Glomerular visceral epithelial cell (primary cell): ENCODE results near the gene KRTAP5-6.

ENCODE experiments used
- DNase-seq: peaks from one replicate; pipeline ENCODE4 v3.0.0-alpha.2; 2016; ENCODE audit errors: extremely low spot score

KRTAP5-6 gene, protein sequence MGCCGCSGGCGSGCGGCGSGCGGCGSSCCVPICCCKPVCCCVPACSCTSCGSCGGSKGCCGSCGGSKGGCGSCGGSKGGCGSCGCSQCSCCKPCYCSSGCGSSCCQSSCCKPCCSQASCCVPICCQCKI

DNA sequence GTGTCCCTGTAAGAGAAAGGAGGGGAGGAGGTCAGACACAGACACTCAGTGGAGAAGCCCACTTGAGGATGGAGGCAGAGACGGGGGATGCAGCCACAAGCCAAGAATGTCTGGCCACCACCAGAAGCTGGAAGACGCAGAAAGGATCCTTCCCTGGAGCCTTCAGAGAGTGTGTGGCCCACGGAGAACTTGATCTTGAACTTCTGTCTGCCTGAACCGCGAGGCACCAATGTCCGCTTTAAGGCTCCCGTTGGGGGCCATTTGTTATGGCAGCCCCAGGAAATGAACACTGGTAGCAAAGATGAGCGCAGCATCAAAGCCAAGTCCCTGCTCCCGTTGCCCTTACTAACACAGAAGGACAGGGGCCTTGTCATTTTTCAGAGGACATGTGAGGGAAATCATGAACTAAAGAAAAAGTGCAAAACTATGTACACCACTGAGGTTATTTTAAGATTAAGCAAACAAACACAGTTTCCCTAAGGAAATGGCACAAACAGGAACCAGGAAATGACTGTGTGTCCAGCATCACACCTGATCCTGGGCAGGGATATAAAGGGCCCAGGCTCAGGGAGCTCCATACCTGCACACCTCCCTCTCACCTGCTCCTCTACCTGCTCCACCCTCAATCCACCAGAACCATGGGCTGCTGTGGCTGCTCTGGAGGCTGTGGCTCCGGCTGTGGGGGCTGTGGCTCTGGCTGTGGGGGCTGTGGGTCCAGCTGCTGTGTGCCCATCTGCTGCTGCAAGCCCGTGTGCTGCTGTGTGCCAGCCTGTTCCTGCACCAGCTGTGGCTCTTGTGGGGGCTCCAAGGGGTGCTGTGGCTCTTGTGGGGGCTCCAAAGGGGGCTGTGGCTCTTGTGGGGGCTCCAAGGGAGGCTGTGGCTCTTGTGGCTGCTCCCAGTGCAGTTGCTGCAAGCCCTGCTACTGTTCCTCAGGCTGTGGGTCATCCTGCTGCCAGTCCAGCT, at the start of gene KRTAP5-6:
TSS of gene KRTAP5-6 (plus strand) at position 588 of the 963 bp plus-strand sequence. CDS start at position 639, 51 bp downstream.
- no peak for DNase-seq

DNA sequence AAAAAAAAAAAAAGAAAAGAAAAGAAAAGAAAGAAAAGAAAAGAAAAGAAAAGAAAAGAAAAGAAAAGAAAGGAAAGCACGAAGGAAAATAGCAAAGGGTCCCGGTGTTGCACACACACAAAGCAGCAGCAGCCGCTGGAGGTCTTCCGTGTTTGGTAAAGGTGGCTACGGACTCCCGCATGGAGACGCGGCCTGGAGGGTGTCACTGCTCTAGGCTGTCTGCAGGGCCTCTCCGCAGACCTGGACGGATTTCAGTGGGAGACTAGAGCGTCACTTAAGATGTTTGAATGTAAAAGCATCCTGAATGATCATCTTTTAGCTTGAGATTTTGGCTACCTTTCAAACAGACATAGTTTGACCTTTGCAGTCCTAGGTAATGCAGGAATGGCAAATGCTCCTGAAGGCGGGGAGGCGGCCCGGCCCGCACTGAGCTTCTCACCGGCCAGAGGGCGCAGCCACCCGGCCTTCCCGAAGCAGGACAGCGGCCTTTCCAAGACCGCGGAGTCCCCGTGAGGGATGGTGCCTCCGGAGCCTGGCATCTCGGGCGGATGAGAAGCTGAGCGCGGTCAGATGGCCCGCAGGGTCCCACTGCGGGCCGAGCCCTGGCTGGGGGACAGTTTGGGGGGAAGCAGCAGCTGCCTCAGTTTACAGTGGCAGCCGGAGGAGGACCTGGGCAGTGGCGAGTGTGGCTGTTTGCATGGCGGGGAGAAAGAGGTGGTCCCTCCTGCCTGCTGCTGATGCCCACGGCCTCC, 48.9 kb upstream of the KRTAP5-6 start:
- DNase-seq = no peak

DNA sequence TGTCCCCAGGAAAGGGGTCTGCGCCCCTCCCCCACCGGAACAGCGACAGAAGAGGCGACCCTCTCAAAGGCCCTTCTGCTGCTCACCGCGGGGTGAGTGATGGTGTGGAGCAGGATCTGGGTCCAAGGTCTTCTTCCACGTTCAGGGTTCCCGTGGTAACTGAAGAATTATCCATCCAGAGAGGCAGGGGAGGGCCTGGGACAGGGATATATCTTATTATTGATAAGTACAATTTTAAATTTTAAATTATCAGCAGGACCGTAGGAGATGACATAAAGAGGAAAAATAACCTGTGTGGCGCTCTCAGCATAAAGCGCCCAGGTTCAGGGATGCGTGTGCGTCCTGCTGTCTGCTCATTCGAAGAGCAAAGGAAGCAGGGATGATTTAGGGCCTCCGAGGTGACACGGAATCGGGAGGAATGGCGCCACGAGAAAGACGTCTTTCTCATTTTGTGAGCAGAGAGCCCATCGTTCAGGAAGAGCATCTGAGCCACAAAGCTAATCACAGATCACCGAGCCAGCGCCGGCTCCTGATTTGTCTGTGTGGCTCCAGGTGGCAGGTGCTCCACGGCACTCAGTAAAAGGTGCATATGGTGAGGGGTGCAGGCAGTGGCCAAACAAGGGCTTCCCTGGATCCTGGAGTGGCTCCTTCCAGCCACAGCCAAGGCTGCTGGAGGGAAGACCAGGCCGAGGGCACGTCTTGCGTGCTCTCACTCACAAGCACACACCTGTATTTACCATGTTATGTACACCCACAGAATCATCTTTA, 48.2 kb upstream of the KRTAP5-6 start:
- no peak for DNase-seq

DNA sequence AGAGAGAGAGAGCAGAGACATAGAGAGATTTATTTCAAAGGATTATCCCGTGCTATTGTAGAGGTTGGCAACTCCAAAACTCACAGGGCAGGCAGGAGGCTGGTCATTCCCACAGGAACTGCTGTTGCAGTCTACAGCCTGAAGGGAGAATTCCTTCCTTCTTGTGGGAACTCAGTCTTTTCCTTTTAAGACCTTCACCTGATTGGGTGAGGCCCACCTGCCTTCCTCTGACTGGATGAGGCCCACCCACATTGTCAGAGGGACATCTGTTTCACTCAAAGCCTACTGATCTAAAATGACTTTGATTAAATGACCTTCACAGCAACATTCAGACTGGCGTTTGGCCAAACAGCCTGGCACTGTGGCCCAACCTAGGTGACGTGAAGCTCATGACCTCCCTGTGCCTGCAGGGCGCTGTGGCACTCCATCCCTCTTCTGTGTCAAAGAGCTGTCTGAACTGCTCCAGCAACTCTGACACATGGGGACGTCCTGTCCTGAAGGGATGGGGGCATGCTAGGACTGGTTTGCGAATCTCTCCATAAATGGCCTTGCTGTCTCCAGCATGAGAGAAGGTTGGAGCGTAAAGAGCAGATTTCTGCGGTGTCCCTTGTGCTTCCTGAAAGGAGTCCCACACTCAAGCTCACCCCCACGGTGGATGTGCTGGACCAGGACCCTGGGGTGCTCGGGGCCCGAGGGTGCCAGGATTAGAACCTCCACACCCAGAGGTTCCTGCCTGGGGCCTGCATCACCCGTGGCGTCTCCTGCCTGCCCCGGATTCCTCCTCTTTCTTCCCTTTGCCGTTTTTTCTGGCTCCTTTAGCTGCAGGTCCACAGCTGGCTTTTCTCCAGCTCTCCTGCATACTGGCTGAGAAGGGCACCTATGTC, 46.7 kb upstream of the KRTAP5-6 start:
- no peak for DNase-seq

DNA sequence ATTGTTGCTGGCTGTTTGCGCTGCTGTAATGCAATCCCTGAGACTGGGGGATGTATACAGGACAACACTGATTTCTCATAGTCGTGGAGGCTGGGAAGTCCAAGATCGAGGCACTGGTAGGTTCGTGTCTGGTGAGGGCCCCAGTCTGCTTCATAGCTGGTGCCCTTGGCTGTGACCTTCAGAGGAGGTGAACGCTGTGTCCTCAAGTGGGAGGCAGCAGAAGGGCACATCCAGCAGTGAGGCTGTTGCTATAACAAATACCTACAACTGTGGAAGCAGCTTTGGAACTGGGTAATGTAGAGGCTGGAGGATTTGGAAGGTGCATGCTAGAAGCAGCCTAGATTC, 46.1 kb upstream of the KRTAP5-6 start:
- DNase-seq = no peak

DNA sequence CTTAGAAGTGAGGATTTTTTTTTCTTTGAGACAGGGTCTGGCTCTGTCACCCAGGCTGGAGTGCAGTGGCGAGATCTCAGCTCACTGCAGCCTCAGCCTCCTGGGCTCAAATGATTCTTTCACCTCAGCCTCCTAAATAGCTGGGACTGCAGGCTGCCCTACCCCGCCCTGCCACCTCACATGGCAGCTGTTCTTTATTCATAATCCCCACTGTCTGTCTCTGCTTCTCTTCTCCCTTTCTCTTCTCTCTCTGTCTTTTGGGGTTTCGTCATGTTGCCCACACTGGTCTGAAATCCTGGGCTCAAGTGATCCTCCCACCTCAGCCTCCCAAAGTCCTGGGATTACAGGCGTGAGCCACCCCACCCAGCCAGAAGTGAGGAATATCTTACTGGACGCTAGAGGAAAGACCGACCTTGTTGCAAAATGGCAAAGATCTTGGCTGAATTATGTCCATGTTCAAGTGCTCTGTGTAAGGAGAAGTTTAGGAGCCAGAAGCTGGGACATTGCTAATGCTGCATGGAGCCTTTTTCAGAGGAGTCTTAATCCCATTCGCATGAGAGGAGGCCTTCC, 45.5 kb upstream of the KRTAP5-6 start:
- no peak for DNase-seq

DNA sequence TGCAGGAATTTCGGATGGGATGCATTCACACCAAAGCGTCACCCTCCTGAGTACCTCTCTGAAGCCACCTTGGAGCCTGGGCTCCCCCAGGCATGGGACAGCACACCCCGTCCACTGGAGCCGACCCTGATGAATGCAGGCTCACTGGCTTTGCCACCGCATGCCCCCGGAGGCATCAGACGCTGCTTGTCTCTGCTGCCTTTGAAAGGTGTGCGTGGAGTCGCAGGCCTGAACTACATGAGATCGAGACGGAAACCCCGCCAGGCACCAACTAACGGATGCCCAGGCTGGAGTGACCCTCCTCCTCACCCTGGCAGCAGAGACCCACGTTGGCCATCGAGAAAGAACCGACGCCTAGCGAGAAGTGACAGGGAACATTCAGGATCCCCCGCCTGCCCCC, 45.0 kb upstream of the KRTAP5-6 start:
- DNase-seq = no peak

DNA sequence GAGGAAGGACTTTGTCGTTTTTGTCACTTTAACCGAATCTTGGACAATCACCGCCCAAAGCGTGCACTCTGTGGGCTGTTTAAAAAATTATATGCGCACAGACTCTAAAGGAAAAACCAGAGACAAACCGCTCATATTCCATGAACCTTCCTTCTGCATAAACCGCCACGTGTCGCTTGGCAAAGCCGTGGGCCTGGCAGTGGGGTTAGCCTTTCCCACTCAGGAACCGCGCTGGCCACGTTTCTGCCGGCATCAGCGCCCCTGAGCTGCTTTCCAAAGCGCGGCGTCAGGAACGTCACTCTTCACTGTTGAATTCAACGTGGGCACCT, 44.6 kb upstream of the KRTAP5-6 start:
- DNase-seq = no peak

DNA sequence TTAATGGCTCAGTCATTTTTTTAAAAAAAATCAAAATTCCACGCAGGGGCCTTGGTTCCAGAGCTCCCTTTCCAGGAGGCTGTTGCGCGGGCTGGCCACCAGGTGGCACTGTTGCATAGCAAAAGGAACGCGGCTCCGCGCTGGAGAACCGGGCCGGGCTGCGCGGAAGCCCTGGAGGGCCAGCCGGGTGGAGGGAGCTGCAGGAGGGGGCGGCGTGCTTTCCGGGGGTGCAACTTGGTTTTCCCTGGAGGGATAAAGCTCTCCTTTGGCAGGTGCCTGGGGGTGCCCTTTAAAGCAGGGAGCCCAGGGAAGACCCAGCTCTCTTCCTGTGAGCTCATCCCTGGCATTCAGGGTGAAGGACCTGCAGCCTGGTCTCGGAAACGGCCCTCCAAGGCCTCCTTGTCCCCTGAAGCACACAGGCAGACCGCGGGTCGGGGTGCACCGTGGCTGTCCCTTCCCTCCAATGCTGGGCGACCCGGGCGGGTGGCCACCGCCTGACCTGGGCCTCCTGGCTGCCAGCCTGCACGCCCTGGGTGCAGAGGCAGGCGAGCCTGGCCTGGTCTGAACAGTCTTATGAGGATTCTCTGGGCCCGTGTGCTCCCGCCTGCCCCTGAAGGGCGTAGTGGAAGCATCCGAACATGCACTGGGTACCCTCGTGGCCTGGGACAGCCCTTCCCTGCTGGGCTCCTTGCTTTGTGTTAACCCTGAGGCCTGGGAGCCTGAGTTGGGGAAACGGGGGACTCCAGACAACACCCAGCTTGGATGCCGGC, 44.0 kb upstream of the KRTAP5-6 start:
- DNase-seq = peak; percentile 55

DNA sequence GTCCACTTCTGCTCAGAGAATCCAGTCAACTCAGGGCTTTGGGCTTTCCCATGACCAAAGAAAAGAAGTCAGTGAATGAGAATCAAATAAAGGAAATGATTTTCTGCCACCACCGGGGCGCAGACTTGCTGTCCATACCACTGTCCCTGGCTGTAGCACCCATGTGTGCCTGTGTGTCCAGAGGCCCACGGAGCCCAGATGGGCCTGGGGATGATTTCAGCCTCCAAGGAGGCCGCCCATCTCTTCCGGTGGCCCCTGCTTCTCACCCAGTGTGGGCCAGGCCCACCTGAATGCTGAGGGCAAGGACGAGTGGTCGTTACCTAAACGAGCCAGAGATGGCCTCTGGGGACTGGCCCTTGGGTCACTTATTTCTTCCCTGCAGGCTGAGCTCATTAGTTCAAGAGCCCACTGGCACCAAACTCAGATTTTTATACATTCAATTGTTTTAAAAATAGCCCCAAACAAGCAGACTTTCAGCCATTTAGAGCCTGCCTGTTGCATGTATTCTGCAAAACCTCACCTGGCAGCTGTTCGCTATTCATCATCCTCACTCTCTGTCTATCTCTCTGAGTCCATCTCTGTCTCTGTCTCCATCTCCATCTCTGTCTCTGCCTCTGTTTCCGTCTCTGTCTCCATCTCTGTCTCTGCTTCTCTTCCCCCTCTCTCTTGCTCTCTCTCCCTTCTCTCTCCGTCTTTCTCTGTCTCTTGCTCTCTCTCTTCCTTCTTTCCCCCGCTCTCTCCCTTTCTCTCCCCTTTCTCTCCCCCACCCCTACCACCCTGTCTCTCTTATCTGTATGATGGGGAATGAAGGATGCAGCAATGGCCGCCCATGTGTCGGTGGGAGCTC, 43.2 kb upstream of the KRTAP5-6 start:
- DNase-seq = no peak

DNA sequence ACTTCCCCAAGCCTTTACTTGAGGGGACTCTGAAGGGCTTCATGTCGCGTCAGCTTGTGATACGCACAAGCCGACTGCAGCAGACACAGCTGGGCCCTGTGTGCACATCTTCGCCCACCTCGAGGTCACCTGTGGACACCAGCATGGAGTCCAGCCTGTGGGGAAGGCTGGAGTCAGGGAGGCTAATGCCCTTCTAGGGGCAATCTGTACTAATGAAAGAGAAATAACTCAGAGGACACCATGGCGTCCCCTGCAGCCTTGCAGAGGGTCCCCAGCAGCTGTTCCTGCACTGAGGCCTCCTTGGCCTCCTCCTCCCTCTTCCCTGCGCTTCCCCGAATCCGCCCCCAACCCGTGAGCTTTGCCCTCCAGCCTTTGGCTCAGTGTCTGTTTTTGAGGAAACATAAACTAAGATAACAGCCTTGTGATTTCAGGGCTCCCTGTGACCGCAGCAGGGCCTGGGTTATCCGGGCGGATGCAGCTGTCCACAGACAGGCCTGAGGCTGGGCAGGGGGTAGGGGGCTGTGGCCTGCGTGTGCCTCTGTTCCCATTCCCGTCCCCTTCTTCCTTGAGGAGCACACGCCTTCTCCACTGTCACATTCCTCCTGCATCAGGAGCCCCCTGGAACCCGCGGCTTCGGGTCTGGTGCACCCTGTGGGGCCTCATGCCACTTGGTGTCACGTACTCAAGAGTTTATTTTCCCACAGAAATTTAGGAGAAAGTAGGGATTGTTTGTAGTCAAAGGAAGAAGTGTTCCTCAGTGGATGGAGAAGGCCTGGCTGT, 42.4 kb upstream of the KRTAP5-6 start:
- no peak for DNase-seq

DNA sequence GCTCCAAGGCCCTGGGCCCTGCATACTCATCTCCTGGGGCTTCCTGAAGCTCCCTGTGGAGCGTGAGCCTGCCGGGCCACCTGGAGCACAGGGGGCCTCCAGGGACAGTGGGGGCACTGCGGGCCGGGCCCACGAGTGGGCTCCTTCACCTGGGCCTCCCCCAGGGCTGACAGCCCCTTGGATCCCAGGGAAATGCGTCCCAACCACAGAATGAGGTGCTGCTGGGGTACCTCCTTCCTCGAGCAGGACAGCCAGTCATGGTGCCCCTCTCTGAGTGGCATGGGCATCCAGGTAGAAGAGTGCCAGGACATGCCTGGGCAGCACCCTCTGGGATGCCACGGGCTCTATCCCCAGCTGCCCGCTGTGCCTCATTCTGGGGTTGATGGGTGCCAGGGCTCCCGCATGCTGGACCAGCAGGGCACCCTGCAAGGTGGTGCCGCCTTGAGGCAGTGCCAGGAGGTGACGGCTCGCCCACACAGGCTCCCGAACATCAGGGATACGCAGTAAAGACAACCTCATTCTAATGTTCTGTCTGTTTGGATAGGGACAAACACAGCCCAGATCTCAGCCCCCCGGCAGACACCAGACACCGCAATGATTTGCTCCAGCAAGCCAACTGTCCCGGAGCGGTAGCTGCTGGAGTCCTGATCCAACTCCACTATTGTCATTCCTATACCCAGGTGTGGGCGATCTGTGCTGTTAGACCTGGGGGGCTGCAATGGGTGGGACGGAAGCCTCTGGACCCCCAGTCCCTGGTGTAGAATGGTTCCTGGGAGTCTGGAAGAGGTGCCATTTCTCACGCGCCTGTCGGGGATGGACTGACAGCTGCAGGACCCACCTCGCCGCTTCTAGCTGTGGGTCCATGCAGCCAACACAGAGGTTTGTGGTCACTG, 41.6 kb upstream of the KRTAP5-6 start:
- no peak for DNase-seq

DNA sequence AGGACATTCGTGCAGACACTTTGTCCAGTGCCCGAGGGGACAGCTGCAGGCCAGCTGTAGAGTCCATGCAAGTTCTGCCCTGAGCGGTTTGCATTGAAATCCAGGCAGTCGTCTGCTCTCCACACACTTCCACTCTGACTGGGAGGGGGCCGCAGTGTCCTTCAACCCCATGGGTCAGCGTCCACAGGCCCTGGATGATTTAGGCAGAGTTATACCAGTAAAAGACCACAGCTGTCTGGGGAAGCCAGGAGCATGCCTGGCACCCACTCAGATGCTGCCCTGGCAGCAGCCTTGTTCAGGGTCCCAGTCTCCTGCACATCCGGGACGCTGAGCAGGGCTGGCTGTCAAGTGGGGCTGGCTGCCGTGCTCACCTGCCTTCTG, 40.9 kb upstream of the KRTAP5-6 start:
- no peak for DNase-seq

DNA sequence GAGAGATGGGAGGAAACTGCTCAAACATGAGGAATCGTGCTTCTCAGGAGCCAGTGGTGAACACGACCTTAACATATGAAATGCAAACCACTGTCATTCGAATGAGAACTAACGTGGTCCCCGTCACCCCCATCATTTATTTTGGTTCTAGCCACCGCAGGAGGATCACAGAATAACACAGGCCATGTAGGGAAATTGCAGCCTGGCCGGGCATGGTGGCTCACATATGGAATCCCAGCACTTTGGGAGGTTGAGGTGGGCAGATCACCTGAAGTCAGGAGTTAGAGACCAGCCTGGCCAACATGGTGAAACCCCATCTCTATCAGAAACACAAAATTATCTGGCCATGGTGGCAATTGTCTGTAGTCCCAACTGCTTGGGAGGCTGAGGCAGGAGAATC, 40.3 kb upstream of the KRTAP5-6 start:
- no peak for DNase-seq

DNA sequence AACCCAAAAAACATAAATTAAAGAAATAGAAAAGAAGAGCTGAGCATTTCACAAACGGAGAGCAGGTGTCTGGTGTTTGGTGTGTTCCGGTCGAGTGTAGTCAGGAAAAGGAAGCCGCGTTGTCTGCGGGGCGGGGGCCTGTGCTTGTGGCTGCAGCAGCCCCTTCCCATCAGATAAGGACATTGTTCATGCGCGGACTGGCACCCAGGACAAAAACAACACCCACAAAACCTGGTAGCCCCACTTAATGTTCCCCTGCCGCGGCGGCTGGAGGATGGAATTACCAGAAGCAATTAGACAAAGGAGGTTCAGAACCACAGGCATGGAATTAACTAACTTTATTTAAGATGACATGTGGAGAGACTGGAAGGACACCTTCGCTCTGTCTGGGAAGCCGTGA, 37.5 kb upstream of the KRTAP5-6 start:
- DNase-seq = no peak

DNA sequence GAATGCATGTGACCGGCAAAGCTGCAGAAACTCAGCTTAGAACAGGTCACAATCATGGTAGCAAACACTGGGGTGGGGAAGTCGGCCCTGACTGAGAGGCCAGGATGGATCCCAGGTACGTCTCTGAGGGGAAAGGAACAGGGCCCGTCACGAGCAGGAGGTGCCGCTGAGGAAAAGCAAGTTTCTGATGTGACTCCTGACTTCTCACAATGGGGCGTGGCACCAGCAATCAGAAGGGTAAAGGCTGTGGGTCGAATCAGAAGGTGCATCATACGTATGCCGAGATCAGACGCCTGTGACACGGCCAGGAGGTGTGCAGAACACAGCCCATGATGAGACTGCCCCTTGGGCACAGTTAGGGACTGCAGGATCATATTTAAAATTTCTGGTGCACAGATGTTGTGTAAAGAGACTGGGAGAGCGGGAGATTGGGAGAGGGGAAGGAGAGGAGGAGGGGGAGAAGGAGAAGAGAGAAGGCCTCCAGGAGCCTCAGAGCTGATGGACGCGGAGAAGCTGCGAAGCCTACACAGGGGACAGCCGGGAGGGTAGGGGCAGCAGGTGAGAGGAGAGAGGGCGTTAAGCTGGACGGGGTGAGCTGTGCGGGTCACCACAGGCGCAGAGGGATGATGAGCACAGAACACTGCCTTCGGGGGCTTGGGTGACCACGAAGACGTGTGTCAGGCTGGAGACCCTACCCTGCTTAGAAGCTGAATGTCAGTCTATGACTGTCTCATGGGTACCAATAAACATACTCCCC, 36.7 kb upstream of the KRTAP5-6 start:
- no peak for DNase-seq
